Measurements from ENCODE around the gene PLPP7.
"Not testable (repeated sequence)": the region's sequence is repeated elsewhere in the genome, so short reads cannot be mapped to it uniquely, and the experiment has no call there.

PLPP7 gene

GRCh38 chr9:131335368-131335755 is 45.8 kb downstream of the PLPP7 start:
- no peak for DNase-seq

DNA sequence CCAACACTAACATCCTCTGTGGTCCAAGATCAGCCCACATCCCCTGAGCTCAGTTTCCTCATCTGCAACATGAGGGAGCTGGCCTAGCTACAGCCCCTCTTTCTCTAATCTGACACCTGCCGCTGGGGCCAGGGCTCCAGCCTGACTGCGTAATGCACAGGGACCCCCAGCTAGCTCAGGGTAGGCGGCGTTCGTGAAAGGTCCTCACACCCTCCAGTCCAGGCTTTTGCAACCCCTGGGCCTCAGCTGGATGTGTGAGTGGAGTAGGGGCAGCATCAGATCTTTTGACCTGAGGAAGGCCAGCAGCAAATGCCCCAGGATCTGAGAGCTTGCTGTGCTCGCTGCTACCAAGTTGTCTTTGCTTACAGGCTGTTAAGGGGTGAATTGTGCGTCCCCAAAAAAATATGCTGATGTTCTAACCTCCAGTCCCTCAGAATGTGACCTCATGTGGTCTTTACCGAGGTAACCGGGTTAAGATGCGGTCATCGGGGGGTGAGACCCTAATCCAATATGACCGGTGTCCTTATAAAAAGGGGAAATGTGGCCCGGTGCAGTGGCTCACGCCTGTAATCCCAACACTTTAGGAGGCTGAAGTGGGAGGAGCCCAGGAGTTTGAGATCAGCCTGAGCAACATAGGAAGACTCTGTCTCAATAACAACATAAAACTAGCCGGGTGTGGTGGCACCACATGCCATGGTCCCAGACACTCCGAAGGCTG is 47.8 kb downstream of the PLPP7 start:
- DNase-seq: no peak

- DNase-seq: not testable (repeated sequence)
These were observed 49.7 kb downstream of the PLPP7 start for GRCh38 chr9:131339212-131339611.

DNA sequence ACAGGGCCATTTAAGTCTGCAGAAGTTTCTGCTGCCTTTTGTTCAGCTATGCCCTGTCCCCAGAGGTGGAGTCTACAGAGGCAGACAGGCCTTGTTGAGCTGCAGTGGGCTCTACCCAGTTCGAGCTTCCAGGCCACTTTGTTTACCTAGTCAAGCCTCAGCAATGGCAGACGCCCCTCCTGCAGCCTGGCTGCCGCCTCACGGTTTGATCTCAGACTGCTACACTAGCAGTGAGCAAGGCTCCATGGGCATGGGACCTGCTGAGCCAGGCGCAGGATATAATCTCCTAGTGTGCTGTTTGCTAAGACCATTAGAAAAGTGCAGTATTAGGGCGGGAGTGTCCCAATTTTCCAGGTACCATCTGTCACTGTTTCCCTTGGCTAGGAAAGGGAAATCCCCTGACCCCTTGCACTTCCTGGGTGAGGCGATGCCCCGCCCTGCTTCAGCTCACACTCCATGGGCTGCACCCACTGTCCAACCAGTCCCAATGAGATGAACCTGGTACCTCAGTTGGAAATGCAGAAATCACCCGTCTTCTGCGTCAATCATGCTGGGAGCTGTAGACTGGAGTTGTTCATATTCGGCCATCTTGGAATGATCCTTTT is 55.5 kb downstream of the PLPP7 start:
- DNase-seq: not testable (repeated sequence)

DNA sequence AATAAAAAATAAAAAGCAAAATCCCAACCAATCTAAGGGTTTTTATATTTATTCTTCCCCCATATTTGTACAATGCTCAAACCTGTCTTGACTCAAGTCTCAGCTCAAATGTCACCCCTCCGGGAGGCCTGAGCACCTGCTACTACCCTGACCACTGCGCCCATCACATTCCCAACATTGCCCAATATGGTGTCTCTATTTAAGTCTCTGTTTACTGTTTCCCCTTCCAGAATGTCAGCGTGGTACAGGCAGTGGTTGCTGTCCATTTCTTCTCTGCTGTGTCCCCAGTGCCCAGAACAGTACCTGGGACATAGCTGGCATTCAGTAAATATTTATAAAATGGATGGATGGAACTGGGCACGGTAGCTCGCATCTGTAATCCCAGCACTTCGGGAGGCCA is 57.0 kb downstream of the PLPP7 start:
- no peak for DNase-seq

DNA sequence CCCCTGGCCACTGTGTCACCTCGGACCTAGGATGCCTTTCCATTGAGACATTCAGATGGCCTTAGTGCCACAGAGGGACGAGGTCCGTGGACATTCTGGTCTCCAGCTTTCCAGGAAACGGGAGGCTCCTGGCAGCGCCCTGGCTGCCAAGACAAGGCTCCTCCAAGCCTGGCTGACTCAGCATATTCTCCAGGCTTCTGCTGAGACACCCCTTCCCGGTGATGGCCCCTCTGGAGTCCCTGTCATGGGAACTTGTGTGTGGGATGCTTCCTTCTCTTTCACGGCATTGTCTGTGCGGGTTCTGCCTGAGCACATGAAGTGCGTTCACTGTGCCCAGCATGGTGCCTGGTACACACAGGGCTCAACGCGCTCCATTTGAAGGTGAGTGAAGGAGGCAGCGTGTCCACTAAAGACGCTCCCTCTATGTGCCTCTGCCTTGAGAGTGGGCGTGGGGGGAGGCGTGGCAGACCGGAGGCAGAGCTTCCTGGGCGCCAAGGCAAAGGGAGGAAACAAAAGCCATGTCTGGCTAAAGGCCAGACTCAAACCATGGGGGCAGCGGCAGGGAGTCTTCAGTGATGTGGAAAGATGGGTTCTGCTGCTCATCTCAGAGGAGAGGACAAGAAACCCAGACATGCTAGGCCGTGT is 58.0 kb downstream of the PLPP7 start:
- DNase-seq: no peak

GRCh38 chr9:131348631-131349521 is 59.4 kb downstream of the PLPP7 start:
- DNase-seq: no peak

DNA sequence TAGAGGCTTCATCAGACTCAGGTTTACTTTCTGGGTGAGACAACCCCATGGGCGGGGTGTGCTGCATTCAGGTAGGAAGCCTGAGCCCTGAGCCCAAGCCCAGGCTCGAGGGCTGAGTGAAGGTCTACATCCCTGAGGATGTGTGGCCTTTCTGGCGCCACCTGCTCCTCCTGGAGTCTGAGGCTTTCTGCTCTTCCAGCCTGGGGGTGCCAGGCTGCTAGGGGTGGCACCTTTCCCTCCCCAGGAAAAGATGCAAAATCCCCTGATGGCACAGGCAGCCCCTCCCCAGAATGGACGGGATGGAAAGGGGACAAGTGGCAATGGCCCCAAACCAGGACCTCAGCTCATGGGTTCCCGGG is 60.0 kb downstream of the PLPP7 start:
- DNase-seq: no peak

DNA sequence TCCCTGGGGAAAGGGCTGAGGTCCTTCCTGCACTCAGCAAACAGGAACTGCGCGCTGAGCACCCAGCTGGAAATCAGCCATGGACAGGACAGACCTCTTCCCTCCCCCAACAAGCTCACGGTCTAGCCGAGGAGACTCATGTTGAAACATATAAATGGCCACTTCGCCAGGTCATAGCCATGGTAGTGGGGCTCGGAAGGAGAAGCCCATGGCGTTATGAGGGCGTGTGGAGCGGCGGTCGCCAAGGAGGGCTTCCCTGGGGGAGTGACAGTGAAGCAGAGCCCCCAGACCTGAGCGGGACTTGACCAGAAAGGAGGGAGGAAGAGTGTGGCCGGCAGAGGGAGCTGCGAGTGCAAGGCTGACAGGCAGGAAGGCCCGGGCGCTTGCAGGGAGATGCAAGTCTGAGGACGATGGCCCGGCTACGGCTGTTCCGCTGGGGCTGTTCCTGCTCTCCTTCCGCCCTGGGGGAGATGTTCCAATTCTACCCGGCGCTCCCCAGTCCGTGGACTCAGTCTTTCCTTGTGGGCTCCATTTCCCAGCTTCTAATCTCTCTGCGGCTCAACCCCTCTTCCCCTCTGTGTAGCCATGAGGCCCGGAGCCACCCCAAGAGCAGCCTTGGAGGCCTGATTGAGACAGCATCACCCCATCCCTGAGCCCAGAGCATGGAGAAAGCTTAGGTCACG is 60.5 kb downstream of the PLPP7 start:
- DNase-seq: peak; percentile 85

DNA sequence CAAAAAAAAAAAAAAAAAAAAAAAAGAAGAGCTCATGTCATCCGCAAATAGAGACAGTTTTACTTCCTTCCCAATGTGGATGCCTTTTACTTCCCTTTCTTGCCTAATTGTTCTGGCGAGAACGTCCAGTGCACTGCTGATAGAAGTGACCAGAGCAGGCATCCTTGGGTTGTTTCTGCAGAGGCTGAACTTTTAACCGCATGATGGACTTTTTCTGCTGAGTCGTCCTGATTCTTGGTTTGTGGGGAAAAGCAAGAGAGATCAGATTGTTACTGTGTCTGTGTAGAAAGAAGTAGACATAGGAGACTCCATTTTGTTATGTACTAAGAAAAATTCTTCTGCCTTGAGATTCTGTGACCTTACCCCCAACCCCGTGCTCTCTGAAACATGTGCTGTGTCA is 67.0 kb downstream of the PLPP7 start:
- DNase-seq: not testable (repeated sequence)

- DNase-seq: no peak
These were observed 69.0 kb downstream of the PLPP7 start for GRCh38 chr9:131358556-131358955.
